ENCODE data around the gene PIGL. TPM values are rescaled to one million over a fixed set of nuclear protein-coding genes. Genes with fewer than 3 reads are reported as not detected.

Gene PIGL
- total RNA-seq, 2 experiments from 2014 or later = 29.9 to 31.3 TPM

- Mint-ChIP-seq H3K36me3 (no peaks in the 10 kb centered on the region), H3K9me3 (no peaks in the 10 kb centered on the region), H3K27ac (no peak overlapping the region), H3K4me3 (no peak overlapping the region), H3K4me1 (peaks cover 5% of the 10 kb centered on the region), H3K27me3 (no peaks in the 10 kb centered on the region)
- peak; percentile 71 for DNase-seq
Measured at GRCh38 chr17:16363749-16364536, 146.9 kb downstream of the PIGL start.

GRCh38 chr17:16364625-16365024 lies 147.6 kb downstream of the PIGL start:
- H3K4me1 Mint-ChIP-seq = peaks cover 5% of the 10 kb centered on the region
- no peak for DNase-seq
- H3K4me3 Mint-ChIP-seq = no peak overlapping the region
- H3K36me3 Mint-ChIP-seq = no peaks in the 10 kb centered on the region
- H3K9me3 Mint-ChIP-seq = no peaks in the 10 kb centered on the region
- H3K27me3 Mint-ChIP-seq = no peaks in the 10 kb centered on the region
- no peak overlapping the region for H3K27ac Mint-ChIP-seq

GRCh38 chr17:16371742-16372141 lies 154.7 kb downstream of the PIGL start:
- H3K4me1 Mint-ChIP-seq = no peaks in the 10 kb centered on the region
- H3K36me3 Mint-ChIP-seq = no peaks in the 10 kb centered on the region
- no peaks in the 10 kb centered on the region for H3K27me3 Mint-ChIP-seq
- H3K4me3 Mint-ChIP-seq = no peak overlapping the region
- no peak for DNase-seq
- H3K27ac Mint-ChIP-seq = no peak overlapping the region
- no peaks in the 10 kb centered on the region for H3K9me3 Mint-ChIP-seq

GRCh38 chr17:16374146-16374938 lies 157.3 kb downstream of the PIGL start:
- Mint-ChIP-seq H3K4me1 (no peaks in the 10 kb centered on the region), H3K4me3 (no peak overlapping the region), H3K27ac (no peak overlapping the region), H3K36me3 (no peaks in the 10 kb centered on the region), H3K27me3 (no peaks in the 10 kb centered on the region), H3K9me3 (no peaks in the 10 kb centered on the region)
- no peak for DNase-seq

Other genes starting within 250 kb of the PIGL start
- gene ZSWIM7, start 217.5 kb upstream of the PIGL start, total RNA-seq = 10 to 100 TPM; 10.8 to 13.4 TPM
- gene TTC19, start 217.4 kb upstream of the PIGL start, total RNA-seq = 10 to 100 TPM; 39.7 to 41.2 TPM
- 100 to 1,000 TPM; 122 to 131 TPM for gene NCOR1, start 1.7 kb upstream of the PIGL start, total RNA-seq
- gene CENPV, start 136.3 kb downstream of the PIGL start, total RNA-seq = 100 to 1,000 TPM; 145 to 154 TPM
- gene UBB, start 163.9 kb downstream of the PIGL start, total RNA-seq = 1,000 to 10,000 TPM; 1,498 to 1,547 TPM
- 10 to 100 TPM; 34.4 to 40.2 TPM for gene TRPV2, start 198.4 kb downstream of the PIGL start, total RNA-seq